Raji (cell line): ENCODE measurements around the gene SNX27.

ENCODE experiments used
- POLR2A ChIP-seq: IDR thresholded peaks from 2 replicates; pipeline ENCODE4 v1.6.1; 2011; ENCODE audit warnings: low read depth, low read length, control low read depth; ENCODE audit not compliant: insufficient read depth

Gene SNX27

GRCh38 chr1:151741516-151741915, 129.7 kb downstream of the SNX27 start:
- TF ChIP-seq POLR2A: no peak
